Prostate gland (tissue), 2 donors: Measurements from ENCODE around the gene PDGFRB.

Experiments
- CTCF ChIP-seq, 4 experiments: fragments of 200-600 bp in 2 of 4; fragments of 450-650 bp in 2 of 4; sonication (generic) in 2 of 4; IDR thresholded peaks; 1 replicate in 3 of 4; 2 replicates in 1 of 4; pipeline ENCODE4 v1.5.1; 2016 to 2019; ENCODE audit warnings: antibody characterized with exemption in 4 of 4, mild to moderate bottlenecking in 2 of 4, moderate library complexity in 2 of 4
- POLR2A ChIP-seq: fragments of 450-650 bp; IDR thresholded peaks from one replicate; pipeline ENCODE4 v1.6.1; 2016; ENCODE audit warnings: antibody characterized with exemption, mild to moderate bottlenecking

GRCh38 chr5:150081541-150082283 lies 73.9 kb downstream of the PDGFRB start:
- TF ChIP-seq CTCF (IDR thresholded peaks at IDR 0.05) (no peak), POLR2A (no peak)
